Stomach (tissue), 4 donors: ENCODE measurements around the gene LRP1B.

Source experiments
- POLR2A ChIP-seq, 4 donors: fragments of 450-650 bp; IDR thresholded peaks; one replicate each; pipeline ENCODE4 v1.6.1; 2016; ENCODE audit warnings: antibody characterized with exemption in 4 of 4, control low read depth in 2 of 4, mild to moderate bottlenecking in 1 of 4, moderate library complexity in 1 of 4
- TF ChIP-seq, protein P1 (sequence below), 7 experiments: fragments of 450-650 bp in 4 of 7; fragments of 200-600 bp in 3 of 7; sonication (generic) in 3 of 7; IDR thresholded peaks; one replicate each; pipeline ENCODE4 v1.5.1; 2016 to 2019; ENCODE audit warnings: antibody characterized with exemption in 7 of 7, control low read depth in 2 of 7, mild to moderate bottlenecking in 1 of 7

- TF ChIP-seq, protein P1, sequence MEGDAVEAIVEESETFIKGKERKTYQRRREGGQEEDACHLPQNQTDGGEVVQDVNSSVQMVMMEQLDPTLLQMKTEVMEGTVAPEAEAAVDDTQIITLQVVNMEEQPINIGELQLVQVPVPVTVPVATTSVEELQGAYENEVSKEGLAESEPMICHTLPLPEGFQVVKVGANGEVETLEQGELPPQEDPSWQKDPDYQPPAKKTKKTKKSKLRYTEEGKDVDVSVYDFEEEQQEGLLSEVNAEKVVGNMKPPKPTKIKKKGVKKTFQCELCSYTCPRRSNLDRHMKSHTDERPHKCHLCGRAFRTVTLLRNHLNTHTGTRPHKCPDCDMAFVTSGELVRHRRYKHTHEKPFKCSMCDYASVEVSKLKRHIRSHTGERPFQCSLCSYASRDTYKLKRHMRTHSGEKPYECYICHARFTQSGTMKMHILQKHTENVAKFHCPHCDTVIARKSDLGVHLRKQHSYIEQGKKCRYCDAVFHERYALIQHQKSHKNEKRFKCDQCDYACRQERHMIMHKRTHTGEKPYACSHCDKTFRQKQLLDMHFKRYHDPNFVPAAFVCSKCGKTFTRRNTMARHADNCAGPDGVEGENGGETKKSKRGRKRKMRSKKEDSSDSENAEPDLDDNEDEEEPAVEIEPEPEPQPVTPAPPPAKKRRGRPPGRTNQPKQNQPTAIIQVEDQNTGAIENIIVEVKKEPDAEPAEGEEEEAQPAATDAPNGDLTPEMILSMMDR (IDR thresholded peaks at IDR 0.05), result no peak
- no peak for TF ChIP-seq POLR2A (IDR thresholded peaks at IDR 0.05)
Measured at GRCh38 chr2:140338795-140339194, 1792.0 kb downstream of the LRP1B start.
